Raji (cell line): ENCODE measurements around the gene POU3F2.

Source experiments
- POLR2A ChIP-seq: IDR thresholded peaks from 2 replicates; pipeline ENCODE4 v1.6.1; 2011; ENCODE audit warnings: low read depth, low read length, control low read depth; ENCODE audit not compliant: insufficient read depth

Gene POU3F2

GRCh38 chr6:98834060-98835031, at the start of gene POU3F2:
POU3F2 (plus strand) TSS chr6:98834574; CDS start chr6:98834874, 300 bp downstream.
- TF ChIP-seq POLR2A, result no peak

GRCh38 chr6:98787435-98787834, 46.9 kb upstream of the POU3F2 start:
- TF ChIP-seq POLR2A, result no peak

- TF ChIP-seq POLR2A, result no peak
Observed at GRCh38 chr6:98787961-98788360, 46.4 kb upstream of the POU3F2 start.

GRCh38 chr6:98794307-98794842, 40.0 kb upstream of the POU3F2 start:
- TF ChIP-seq POLR2A, result no peak

GRCh38 chr6:98797217-98797994, 37.0 kb upstream of the POU3F2 start:
- no peak for TF ChIP-seq POLR2A

- TF ChIP-seq POLR2A, result no peak
Observed at GRCh38 chr6:98800866-98801265, 33.5 kb upstream of the POU3F2 start.

GRCh38 chr6:98808541-98809210, 25.7 kb upstream of the POU3F2 start:
- TF ChIP-seq POLR2A, result no peak

GRCh38 chr6:98812220-98812619, 22.2 kb upstream of the POU3F2 start:
- TF ChIP-seq POLR2A, result no peak

- no peak for TF ChIP-seq POLR2A
Observed at GRCh38 chr6:98816799-98817198, 17.6 kb upstream of the POU3F2 start.

GRCh38 chr6:98821756-98822405, 12.5 kb upstream of the POU3F2 start:
- TF ChIP-seq POLR2A, result no peak

GRCh38 chr6:98823428-98824161, 10.8 kb upstream of the POU3F2 start:
- no peak for TF ChIP-seq POLR2A

GRCh38 chr6:98824162-98824901, 10.0 kb upstream of the POU3F2 start:
- no peak for TF ChIP-seq POLR2A

GRCh38 chr6:98824902-98825599, 9.3 kb upstream of the POU3F2 start:
- TF ChIP-seq POLR2A, result no peak
